Pancreas (tissue), 10 donors: ENCODE measurements around the gene FAM72C. TPM values are rescaled to one million over a fixed set of nuclear protein-coding genes. Genes with fewer than 3 reads are reported as not detected.
"Not testable (repeated sequence)": the region's sequence is repeated elsewhere in the genome, so short reads cannot be mapped to it uniquely, and the experiment has no call there.

Source experiments
- ATAC-seq, 4 donors: fragments of 200-7000 bp; cut with Tn5 transposase; one replicate each; pipeline versions ENCODE4 v1.8.0 to v1.9.1; 2020; ENCODE audit warnings: mild to moderate bottlenecking in 4 of 4, moderate library complexity in 4 of 4
- DNase-seq, 6 donors: peaks; one replicate each; pipeline ENCODE4 v3.0.0-alpha.2; 2020
- FAIRE-seq: peaks from 2 replicates; lab custom pipeline; 2012; peaks lifted over from hg19 to GRCh38; lab: Jason Lieb, UNC
- H3K27ac ChIP-seq, 4 donors: fragments of 200-600 bp; sonication (generic); 1 replicate in 3 of 4; 2 replicates in 1 of 4; pipeline versions ENCODE4 v1.5.0 to v1.8.0; 2020
- H3K27me3 ChIP-seq, 4 donors: fragments of 200-600 bp; one replicate each; pipeline ENCODE4 v1.8.0; 2021
- H3K36me3 ChIP-seq, 3 donors: fragments of 200-600 bp; sonication (generic) in 1 of 3; one replicate each; pipeline versions ENCODE4 v1.5.0 to v1.8.0; 2020 to 2021
- H3K4me1 ChIP-seq, 3 donors: fragments of 200-600 bp; one replicate each; pipeline ENCODE4 v1.8.0; 2021
- H3K4me3 ChIP-seq, 4 donors: fragments of 200-600 bp; sonication (generic) in 2 of 4; one replicate each; pipeline versions ENCODE4 v1.5.0 to v1.8.0; 2020 to 2021
- H3K9me3 ChIP-seq, 4 donors: fragments of 200-600 bp; one replicate each; pipeline ENCODE4 v1.8.0; 2021
- WGBS, 2 donors: extraction: QIAGEN DNeasy Blood & Tissue Kit; methylation state at CpG; one replicate each; pipeline ENCODE4 v1.1.7; 2013; 5-methylcytosine and 5-hydroxymethylcytosine counted together
- intact Hi-C, 3 donors: fragments of 100-400 bp; cut with DNase I; formaldehyde crosslinking; loops; one replicate each; pipeline versions ENCODE4 v1.11.1 to v1.14.2; 2022
- polyA plus RNA-seq, 2 donors: library from polyadenylated mRNA; stranded (reverse); fragments of 200-250 nt; gene quantifications; one replicate each; pipeline ENCODE4 v1.2.3, GENCODE V29; 2013
- total RNA-seq, 6 donors: library from RNA; stranded (reverse); fragmentation: NEBNext Ultra II Directional in 4 of 6; extraction: Animal tissue kit (Norgen Biotek cat#: 25700) in 4 of 6; gene quantifications; one replicate each; pipeline versions ENCODE4 v1.2.1 to v1.2.4, GENCODE V29; 2021 to 2023
- donor health status: healthy with polysubstance abuse.
- donor health status: DM: no; HTN: no; CAD: no; lungs with moderate emphysema.
- donor health status: DM: no; HTN: no; CAD: no.
- donor health status: control.
- donor health status: control.
- donor health status: Bipolar disorder and iron deficiency.
- donor health status: DM: yes; HTN: yes; CAD: no.
- donor health status: DM: no; HTN: no; CAD: no.
- donor health status: DM: no; HTN: no; CAD: no.
- donor health status: DM: yes; HTN: yes; CAD: no.

Gene FAM72C
- total and polyA plus RNA-seq, 8 donors: 0.06 to 0.16 (median 0.09) TPM; not detected in 5

GRCh38 chr1:143973876-143974414, 2.2 kb upstream of the FAM72C start:
- not testable (repeated sequence) for FAIRE-seq, H3K36me3 ChIP-seq, ATAC-seq

GRCh38 chr1:143972753-143973326, 1.1 kb upstream of the FAM72C start:
- H3K4me3 ChIP-seq, FAIRE-seq, H3K4me1 ChIP-seq, H3K27me3 ChIP-seq, H3K9me3 ChIP-seq, intact Hi-C loops, H3K36me3 ChIP-seq, DNase-seq, H3K27ac ChIP-seq: not testable (repeated sequence)
- ATAC-seq: peak; percentile 17 to 37 (median 23)
- WGBS, 2 donors: no CpG with 5 or more reads among the region's 48 CpGs

More at GRCh38 chr1:143973876-143974414, 2.2 kb upstream of the FAM72C start:
- peak in 2 of 6 donors; percentile 2 to 13 for DNase-seq
- H3K4me1 ChIP-seq, H3K9me3 ChIP-seq, intact Hi-C loops, H3K27ac ChIP-seq, H3K4me3 ChIP-seq, H3K27me3 ChIP-seq: not testable (repeated sequence)
- 0 to 2% methylated on average over 3 to 13 of the region's 37 CpGs for WGBS, 2 donors

- H3K4me3 ChIP-seq, H3K4me1 ChIP-seq, intact Hi-C loops, ATAC-seq, H3K36me3 ChIP-seq, H3K27ac ChIP-seq, H3K27me3 ChIP-seq, H3K9me3 ChIP-seq, DNase-seq, FAIRE-seq: not testable (repeated sequence)
- no CpG with 5 or more reads among the region's 1 CpG for WGBS, 2 donors
These were observed 5.9 kb downstream of the FAM72C start for GRCh38 chr1:143965860-143966259.

- H3K4me3 ChIP-seq, H3K9me3 ChIP-seq, DNase-seq, H3K27me3 ChIP-seq, H3K27ac ChIP-seq, H3K36me3 ChIP-seq, intact Hi-C loops, FAIRE-seq, H3K4me1 ChIP-seq, ATAC-seq: not testable (repeated sequence)
- no CpG with 5 or more reads among the region's 2 CpGs for WGBS, 2 donors
These were observed 7.5 kb downstream of the FAM72C start for GRCh38 chr1:143964294-143964693.

- no CpG with 5 or more reads among the region's 3 CpGs for WGBS, 2 donors
- H3K4me1 ChIP-seq, intact Hi-C loops, H3K4me3 ChIP-seq, H3K36me3 ChIP-seq, DNase-seq, H3K27me3 ChIP-seq, ATAC-seq, H3K27ac ChIP-seq, FAIRE-seq, H3K9me3 ChIP-seq: not testable (repeated sequence)
These were observed 15.9 kb downstream of the FAM72C start for GRCh38 chr1:143955930-143956329.

GRCh38 chr1:143952913-143953312, 18.9 kb downstream of the FAM72C start:
- intact Hi-C loops, FAIRE-seq, H3K27ac ChIP-seq, H3K9me3 ChIP-seq, H3K36me3 ChIP-seq, DNase-seq, H3K4me1 ChIP-seq, H3K4me3 ChIP-seq, H3K27me3 ChIP-seq: not testable (repeated sequence)
- ATAC-seq: peak in 1 of 4 donors; percentile 11
- no CpG with 5 or more reads among the region's 1 CpG for WGBS, 2 donors

GRCh38 chr1:143951485-143952391, 20.0 kb downstream of the FAM72C start:
- H3K9me3 ChIP-seq, intact Hi-C loops, H3K4me3 ChIP-seq, DNase-seq, H3K4me1 ChIP-seq, H3K36me3 ChIP-seq, H3K27me3 ChIP-seq, H3K27ac ChIP-seq, FAIRE-seq: not testable (repeated sequence)
- peak in 1 of 4 donors; percentile 45 for ATAC-seq
- no CpG with 5 or more reads among the region's 6 CpGs for WGBS, 2 donors

GRCh38 chr1:143947749-143948148, 24.0 kb downstream of the FAM72C start:
- H3K4me1 ChIP-seq, H3K9me3 ChIP-seq, H3K27me3 ChIP-seq, H3K4me3 ChIP-seq, H3K36me3 ChIP-seq, ATAC-seq, DNase-seq, intact Hi-C loops, FAIRE-seq, H3K27ac ChIP-seq: not testable (repeated sequence)
- WGBS, 2 donors: no CpG with 5 or more reads among the region's 2 CpGs

- H3K9me3 ChIP-seq, FAIRE-seq, H3K27ac ChIP-seq, H3K27me3 ChIP-seq, intact Hi-C loops, DNase-seq, H3K4me1 ChIP-seq, H3K4me3 ChIP-seq, H3K36me3 ChIP-seq: not testable (repeated sequence)
- ATAC-seq: peak in 2 of 4 donors; percentile 29 to 33
- WGBS, 2 donors: no CpG with 5 or more reads among the region's 3 CpGs
These were observed 26.5 kb downstream of the FAM72C start for GRCh38 chr1:143945253-143945652.

GRCh38 chr1:143944576-143945240, 27.1 kb downstream of the FAM72C start:
- DNase-seq, H3K27ac ChIP-seq, H3K4me1 ChIP-seq, intact Hi-C loops, H3K4me3 ChIP-seq, FAIRE-seq, H3K27me3 ChIP-seq, H3K36me3 ChIP-seq, H3K9me3 ChIP-seq: not testable (repeated sequence)
- WGBS, 2 donors: no CpG with 5 or more reads among the region's 5 CpGs
- ATAC-seq: peak in 3 of 4 donors; percentile 50 to 75 (median 64)

GRCh38 chr1:143943319-143943978, 28.3 kb downstream of the FAM72C start:
- H3K9me3 ChIP-seq, H3K4me3 ChIP-seq, intact Hi-C loops, DNase-seq, H3K27me3 ChIP-seq, FAIRE-seq, H3K36me3 ChIP-seq, H3K27ac ChIP-seq, H3K4me1 ChIP-seq: not testable (repeated sequence)
- no CpG with 5 or more reads among the region's 7 CpGs for WGBS, 2 donors
- peak in 3 of 4 donors; percentile 74 to 87 (median 82) for ATAC-seq
